GM12874 (cell line): ENCODE data around the gene RTN4.

ENCODE experiments used
- TF ChIP-seq, protein P1 (sequence below): IDR thresholded peaks from 2 replicates; pipeline ENCODE4 v1.5.1; 2011; ENCODE audit warnings: low read depth, mild to moderate bottlenecking, control low read depth, low read length, moderate library complexity; ENCODE audit not compliant: insufficient read depth

RTN4 gene

DNA sequence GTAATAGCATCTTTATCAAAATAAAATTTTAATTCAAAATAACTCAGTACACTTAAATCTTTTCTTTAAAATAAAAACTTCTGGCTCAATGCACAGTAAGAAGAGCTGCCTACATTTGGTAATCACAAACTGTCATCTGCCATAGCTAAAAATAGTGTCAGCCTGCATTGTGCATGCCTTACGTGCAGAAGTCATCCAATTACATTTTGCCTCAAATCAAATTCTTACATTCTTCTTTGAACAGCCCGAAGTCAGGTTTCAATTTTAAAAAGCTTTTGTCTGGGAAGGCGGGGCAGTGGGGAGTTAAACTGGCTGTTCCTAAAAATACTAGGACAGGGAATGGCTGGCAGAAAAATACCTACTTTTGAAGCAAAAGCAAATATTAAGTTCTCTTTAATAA lies 51.1 kb downstream of the RTN4 start:
- TF ChIP-seq, protein P1, sequence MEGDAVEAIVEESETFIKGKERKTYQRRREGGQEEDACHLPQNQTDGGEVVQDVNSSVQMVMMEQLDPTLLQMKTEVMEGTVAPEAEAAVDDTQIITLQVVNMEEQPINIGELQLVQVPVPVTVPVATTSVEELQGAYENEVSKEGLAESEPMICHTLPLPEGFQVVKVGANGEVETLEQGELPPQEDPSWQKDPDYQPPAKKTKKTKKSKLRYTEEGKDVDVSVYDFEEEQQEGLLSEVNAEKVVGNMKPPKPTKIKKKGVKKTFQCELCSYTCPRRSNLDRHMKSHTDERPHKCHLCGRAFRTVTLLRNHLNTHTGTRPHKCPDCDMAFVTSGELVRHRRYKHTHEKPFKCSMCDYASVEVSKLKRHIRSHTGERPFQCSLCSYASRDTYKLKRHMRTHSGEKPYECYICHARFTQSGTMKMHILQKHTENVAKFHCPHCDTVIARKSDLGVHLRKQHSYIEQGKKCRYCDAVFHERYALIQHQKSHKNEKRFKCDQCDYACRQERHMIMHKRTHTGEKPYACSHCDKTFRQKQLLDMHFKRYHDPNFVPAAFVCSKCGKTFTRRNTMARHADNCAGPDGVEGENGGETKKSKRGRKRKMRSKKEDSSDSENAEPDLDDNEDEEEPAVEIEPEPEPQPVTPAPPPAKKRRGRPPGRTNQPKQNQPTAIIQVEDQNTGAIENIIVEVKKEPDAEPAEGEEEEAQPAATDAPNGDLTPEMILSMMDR, result no peak

DNA sequence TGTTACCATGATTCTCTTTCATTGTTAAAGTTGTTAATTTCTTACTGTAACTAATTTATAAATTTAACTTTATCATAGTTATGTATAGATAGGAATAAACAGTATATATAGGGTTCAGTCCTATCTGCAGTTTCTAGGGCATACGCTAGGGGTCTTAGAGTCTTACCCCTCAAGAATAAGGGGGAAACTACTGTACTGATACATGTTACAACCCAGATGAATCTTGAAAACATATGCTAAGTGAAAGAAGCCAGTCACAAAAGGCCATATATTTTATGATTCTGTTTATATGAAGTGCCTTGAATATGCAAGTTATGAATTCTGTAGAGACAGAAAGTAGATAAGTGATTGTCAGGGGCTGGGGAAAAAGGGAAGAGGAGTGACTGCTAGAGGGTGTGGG lies 52.4 kb downstream of the RTN4 start:
- TF ChIP-seq, protein P1, result no peak

DNA sequence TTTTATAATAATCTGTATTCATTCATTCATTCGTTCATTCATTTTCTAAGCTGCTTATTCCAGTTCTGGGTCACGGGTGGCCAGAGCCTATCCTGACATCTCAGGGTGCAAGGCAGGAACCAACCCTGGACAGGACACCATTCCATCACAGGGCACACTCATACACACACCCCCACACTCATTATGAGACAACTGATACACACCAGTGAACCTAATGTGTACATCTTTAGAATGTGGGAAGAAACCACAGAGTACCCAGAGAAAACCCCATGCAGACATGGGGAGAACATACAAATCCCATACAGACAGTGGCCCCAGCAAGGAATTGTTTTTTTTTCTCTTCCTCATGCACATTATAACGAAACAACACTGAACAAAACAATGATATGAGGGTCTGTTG lies 54.7 kb downstream of the RTN4 start:
- TF ChIP-seq, protein P1, result no peak

DNA sequence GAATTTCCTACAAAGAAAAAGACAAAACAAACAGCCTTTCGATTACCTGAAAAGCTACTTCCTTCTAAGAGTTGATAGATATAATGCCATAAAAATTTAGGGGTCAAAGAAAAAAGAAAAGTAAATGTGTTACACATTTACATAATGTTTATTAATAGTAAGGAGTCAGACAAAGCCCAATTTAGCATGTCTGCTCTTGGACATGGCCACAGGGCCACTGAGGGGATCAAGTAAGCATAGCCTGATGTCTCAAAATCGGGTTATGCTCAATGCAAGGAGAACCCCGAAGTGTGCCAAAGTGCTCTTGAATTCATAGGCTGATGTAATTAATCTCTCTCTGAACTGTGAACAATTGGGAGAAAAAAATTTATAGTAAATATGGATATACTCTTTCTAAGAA lies 61.6 kb downstream of the RTN4 start:
- TF ChIP-seq, protein P1, result no peak

DNA sequence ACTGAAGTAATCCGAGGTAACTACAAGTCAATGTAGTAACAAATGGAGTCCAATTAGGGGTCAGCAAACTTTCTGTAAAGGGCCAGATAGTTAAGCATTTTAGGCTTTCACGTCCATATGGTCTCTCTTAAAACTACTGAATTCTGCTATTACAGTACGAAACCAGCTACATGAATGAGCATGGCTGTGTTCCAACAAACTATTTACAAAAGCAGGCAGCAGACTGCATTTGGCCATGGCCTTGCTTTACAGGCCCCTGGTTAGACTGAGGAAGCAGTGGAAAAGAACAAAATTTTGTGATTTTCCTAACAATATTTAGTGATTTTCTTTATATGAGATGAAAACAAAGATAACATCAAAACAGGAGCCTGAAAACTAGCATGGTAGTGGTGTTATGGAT lies 64.0 kb downstream of the RTN4 start:
- TF ChIP-seq, protein P1, result no peak

DNA sequence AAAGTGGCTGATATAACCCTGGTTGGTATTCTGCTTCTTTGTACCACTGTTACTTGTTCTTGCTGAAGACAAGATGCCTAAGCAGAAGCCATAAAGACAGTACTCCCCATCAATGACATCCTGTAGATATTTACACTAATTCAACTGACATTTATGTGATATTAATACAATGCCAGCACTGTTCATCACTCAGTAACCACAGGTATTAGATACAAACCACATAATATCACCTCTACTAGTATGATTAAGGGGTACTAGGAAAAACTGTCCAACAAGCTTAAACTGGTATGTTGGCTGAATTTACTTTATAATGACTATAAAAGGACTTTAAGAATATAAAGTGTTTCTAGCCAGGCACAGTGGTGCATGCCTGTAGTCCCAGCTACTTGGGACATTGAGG lies 65.8 kb downstream of the RTN4 start:
- TF ChIP-seq, protein P1, result no peak

DNA sequence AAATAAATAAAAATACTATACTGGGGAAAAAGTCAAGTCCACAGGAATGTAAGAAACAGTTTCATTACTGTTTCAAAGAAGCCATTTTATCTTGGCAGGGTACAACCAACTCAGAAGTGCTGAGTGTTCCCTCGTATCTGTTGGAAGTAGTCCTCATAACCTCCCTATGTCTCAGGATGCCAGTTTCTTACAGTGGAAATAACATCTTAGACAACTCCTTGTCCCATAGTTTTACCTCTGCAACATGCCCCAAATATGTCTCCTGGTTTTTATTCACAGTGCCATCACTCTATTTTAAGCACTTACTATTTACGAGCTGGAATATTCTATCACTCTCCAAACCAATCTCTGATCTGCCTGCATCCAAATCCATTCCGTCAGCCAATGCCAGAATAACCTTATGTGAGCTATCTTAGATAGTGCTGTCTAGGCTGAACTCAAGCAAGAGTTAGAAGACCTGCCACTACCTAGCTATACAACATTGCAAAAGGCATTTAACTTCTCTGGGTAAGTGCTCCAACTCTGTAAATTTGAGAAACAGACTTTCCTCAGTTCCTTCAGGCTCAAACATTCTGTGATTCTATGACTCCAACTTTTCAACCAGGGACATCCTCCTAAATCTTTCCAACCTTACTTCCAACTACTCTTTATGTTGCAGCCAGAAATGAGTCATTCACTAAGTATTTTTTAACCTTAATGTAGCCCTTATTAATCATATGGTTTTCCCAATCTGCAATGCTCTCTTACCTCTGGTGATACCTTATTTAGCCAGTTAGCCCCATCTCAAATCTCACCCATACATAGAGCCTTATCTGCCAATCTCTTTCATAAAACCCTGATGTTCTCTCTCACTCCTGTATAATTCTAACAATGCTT lies 66.7 kb downstream of the RTN4 start:
- TF ChIP-seq, protein P1, result no peak
